HT1080 (cell line): ENCODE data around the gene CLMN. TPM values are rescaled to one million over a fixed set of nuclear protein-coding genes. Genes with fewer than 3 reads are reported as not detected.

Source experiments
- DNase-seq: peaks from one replicate; pipeline ENCODE4 v3.0.0-alpha.2; 2015; ENCODE audit warnings: low read depth
- total RNA-seq: library from RNA; depleted of rRNA; stranded (reverse); fragments of >200 nt; shearing (Covaris generic); gene quantifications from 2 replicates; pipeline ENCODE4 v1.2.3, GENCODE V29; 2014

Gene CLMN
- total RNA-seq, 1 experiment from 2014 or later = 3.8 TPM

GRCh38 chr14:95305145-95305544, 14.6 kb downstream of the CLMN start:
- no peak for DNase-seq

GRCh38 chr14:95304342-95304741, 15.4 kb downstream of the CLMN start:
- no peak for DNase-seq

DNA sequence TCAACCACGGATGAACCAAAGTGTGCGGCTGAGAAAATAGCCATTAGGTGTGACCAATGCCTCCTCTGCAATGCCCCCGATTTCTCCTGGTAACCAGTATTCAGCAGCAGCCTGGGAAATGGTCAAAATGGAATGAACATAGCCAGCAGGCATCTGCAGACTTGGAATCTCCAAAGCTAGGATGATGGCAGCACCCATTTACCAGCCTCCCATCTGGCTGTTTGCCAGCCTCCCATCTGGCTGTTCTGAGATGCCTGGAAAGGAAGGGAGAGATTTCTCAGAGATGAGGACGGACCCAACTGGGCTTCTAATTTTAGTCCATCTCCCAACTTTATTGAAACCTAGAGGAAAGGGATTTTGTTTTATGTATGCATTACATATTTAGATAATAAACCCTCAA, 16.2 kb downstream of the CLMN start:
- no peak for DNase-seq

GRCh38 chr14:95302667-95303506, 16.8 kb downstream of the CLMN start:
- no peak for DNase-seq

DNA sequence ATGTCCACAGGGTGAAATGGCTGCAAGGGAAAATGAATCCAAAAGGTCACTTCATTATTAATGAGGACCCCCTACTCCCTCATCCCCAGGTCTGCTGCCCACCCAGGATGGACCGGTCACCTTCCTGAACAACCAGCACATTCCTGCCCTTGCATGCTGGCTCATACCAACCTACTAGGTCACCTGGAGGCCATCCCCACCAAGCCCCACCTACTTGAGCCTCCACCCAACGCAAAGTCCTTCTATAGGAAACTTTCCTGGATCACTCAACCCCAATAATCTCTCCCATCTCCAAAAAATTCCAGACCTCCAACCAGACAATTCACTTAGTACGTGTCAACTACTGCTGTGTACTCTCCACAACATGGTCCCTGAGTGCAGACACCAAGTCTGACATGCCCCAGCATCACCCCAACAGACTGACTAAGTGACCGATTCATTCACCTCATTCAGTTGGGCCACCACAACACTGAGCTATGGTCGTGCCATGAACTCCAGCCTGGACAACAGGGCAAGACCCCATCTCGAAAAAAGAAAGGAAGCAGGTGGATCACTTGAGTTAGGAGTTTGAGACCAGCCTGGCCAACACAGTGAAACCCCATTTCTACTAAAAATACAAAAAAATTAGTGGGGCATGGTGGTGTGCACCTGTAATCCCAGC, 18.1 kb downstream of the CLMN start:
- DNase-seq = no peak

- DNase-seq = no peak
Measured at GRCh38 chr14:95300697-95301526, 18.8 kb downstream of the CLMN start.

DNA sequence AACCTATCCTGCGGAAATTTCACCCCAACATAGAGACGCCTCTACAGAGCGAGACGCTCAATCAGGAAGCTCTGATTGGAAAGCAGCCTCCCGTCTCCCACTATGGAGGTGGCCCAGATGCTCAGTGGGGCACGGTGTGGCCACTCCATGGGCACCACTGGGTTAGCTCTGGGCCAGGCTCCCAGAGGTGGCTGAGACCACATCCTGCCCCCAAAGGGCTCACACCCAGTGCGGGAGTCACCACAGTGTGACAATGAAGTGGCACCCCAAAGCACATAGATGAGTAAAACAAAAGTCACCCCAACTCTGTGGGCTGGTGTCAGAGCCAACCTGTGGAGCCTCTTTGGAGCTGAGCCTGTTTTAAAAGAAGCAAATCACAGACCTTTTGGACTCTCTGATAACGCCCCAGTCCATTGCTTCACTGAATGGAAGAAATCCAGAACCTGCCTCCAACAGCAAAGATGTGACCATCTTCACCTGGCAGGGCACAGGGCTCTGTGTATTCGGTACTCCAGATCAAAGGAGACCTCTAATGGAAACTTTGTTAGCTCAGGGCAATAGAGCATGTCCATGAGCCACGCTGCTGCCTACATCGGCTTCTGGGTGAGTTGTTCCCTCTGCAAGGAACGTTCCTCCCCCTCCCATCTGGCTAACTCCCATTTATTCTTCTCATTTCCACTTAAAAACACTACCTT, 19.6 kb downstream of the CLMN start:
- DNase-seq = no peak

DNA sequence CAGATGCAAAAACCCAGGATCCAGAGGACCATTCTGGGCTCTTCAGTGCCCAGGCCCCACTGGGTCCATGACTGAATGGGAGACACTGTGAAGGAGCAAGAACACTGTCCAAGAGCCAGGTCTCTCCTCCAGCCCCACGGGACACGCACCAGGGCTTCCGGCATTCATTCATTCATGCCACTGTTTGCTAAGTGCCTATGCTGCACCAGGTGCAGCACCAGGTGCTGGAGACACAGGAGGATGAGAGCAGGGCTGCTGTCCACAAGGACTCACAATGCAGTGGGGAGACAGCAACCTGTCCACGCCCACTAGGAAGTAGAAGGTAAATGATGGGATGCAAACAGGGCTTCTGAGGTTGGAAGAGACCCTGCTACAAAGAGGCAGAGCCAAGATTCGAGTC, 20.4 kb downstream of the CLMN start:
- DNase-seq = no peak

- no peak for DNase-seq
Measured at GRCh38 chr14:95297832-95298231, 21.9 kb downstream of the CLMN start.

GRCh38 chr14:95296966-95297365, 22.7 kb downstream of the CLMN start:
- DNase-seq = no peak

DNA sequence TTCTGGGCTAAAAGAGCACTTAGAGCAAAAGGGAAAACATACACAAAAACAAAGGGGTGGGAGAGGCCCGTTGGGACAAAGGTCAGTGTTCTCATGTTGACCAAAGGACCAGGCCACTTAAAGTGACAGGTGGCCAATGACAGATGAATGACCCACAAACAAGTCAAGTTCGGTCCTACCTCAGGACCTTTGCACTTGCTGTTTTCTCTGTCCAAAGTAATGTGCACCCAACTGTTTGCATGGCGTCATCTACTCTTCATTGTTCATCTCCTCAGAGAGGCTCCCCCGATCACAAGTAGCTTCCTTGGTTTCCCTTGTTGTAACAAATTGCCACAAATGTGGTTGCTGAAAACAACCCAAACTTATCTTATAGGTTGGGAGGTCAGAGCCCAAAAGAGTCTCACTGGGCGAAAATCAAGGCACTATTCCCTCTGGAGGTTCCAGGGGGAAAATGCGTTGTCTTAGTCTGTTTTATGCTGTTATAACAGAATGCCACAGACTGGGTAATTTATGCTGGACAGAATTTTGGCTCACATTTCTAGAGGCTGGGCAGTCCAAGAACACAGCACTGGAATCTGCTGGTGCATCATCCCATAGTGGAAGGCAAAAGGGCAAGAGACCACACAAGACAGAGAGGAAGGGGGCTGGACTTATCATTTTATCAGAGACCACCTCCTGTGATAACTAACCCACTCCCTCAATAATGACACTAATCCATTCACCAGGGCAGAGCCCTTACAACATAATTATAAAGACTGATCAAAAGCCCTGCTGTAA, 23.9 kb downstream of the CLMN start:
- DNase-seq = no peak

- DNase-seq = peak; percentile 47
Measured at GRCh38 chr14:95294834-95295599, 24.7 kb downstream of the CLMN start.

GRCh38 chr14:95294320-95294719, 25.4 kb downstream of the CLMN start:
- no peak for DNase-seq

DNA sequence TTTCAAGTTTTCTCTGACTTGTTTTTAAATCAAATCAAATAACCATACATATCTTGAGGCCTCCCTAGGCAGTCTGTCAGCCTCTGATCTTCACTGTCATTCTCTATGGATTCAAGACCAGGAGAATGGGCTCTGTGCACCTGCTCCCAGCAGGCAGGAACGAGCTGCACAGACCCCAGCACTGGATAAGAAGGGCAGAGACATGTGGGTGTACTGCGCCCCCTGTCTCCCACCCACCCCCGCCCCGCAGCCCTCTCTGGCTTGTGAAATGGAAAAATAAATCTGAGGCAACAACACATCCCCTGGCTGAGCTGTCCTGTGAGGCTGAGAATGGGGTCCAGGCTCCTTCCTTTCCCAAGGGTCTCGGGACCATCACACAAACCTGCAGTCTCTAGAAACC, 26.3 kb downstream of the CLMN start:
- no peak for DNase-seq

GRCh38 chr14:95292660-95293425, 26.9 kb downstream of the CLMN start:
- no peak for DNase-seq

DNA sequence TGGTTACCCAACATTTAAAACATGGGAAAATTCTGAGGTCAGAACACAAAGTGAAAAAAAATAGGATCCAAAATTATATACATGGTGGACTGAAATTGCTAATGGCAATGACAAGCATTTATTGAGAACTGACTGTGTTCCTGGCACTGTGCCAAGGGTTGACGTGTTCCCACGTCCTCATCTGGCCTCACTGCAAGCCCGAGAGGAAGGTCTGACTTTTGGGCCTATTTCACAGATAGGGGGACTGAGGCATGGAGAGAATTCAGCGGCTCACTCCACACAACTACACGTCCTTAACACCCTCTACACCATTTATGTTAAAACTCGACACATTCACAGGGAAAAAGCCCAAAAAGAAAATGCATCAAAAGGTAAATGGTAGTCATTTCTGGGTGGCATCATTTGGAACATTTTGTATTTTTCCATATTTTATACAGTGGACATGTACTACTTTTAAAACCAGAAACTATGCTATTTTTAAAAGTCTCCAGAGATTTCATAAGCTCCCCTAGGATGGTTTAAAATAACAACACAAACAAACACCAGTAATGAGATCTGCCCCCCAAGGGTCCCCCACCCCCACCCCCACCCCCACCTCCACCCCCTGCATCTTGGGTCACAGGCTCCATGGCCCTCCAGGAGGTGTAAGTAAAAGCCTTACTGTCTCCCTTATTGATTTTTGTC, 27.7 kb downstream of the CLMN start:
- peak; percentile 65 for DNase-seq

GRCh38 chr14:95290871-95291431, 28.8 kb downstream of the CLMN start:
- DNase-seq = no peak

DNA sequence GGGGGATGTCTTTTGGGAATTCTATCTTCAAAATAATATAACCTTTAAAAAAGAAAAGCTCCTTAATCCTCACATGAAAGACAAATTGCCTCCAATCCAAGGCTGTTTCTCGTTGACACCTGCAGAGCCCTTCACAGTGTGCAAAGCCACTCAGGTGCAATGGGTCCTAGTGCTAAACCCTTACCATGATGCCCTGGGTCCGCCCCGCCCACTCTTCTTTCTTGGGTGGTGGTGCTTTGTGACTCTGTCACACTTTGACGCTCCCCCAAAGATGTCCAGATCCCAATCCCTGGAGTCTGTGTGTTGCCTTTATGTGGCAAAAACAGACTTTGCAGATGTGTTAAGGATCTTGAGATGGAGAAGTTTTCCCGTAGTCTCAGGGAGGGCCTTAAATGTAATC, 29.7 kb downstream of the CLMN start:
- DNase-seq = no peak
